GM21576 (cell line): ENCODE results near the gene CCZ1B.
"Not testable (repeated sequence)": the region's sequence is repeated elsewhere in the genome, so short reads cannot be mapped to it uniquely, and the experiment has no call there.

Experiments
- ATAC-seq: cut with Tn5 transposase; IDR thresholded peaks from one replicate; pipeline ENCODE4 v1.9.1; 2021; ENCODE audit warnings: mild to moderate bottlenecking, moderate library complexity; ENCODE audit not compliant: unreplicated experiment

The CCZ1B gene

DNA sequence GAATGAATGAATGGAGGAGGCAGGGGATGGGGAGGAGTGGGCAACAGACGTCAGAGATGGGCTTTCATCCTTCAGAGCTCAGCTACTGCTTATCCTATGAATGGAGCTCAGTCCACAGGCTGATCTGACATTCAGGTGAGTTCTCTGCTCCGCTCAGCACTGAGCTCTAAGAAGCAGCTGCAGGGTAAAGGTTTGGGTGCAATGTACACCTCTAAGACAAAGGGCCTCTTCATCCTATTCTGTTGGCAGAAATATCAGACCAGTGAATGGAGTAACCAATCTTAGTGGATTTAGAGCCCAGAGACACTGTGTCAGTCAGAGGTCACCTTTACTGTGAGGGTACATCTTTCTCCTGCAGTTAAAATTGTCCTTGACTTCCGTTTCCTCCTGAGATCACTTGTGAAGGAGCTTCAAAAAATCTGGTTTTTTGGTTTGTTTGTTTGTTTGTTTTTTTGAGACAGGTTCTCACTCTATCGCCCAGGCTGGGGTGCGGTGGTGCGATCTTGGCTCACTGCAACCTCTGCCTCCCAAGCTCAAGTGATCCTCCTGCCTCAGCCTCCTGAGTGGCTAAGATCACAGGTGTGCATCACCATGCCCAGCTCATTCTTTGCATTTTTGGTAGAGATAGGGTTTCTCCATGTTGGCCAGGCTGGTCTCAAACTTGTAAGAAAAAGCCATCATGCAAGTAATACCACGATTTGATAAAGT is 5.1 kb upstream of the CCZ1B start:
- no peak for ATAC-seq

DNA sequence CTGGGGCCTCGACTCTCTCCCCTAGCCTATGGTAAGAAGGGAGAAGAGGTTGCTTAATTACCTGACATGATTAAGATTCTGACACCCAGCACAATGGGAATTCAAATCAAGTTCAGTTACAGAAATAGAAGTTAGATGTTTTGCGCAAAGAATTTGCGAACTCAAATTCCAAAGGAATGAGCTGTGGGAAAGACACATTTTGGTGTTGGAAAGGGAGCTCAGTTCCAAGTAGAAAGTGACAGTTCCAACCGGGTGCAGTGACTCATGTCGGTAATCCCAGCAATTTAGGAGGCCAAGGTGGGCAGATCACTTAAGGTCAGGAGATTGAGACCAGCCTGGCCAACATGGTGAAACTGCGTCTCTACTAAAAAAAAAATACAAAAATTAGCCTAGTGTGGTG is 4.0 kb upstream of the CCZ1B start:
- ATAC-seq, result not testable (repeated sequence)

DNA sequence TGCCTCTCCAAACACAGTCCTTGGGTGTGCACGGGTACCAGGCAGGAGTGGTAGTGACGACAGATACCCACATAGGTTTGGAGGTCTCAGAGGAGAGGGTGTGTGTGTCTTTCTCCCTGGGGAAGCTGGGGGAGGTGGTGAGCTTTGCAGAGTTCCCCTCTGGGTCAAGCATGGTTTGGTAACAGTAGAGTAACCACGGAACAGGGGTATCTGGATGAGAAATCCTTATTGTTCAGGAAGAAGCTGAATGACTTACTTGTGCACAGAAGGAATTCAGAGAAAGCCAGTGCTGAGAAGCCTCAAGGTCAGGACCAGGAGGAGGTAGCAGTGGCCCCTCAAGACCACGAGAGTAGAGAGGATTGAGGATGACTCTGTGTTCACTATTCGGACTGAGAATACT is 3.5 kb upstream of the CCZ1B start:
- not testable (repeated sequence) for ATAC-seq

DNA sequence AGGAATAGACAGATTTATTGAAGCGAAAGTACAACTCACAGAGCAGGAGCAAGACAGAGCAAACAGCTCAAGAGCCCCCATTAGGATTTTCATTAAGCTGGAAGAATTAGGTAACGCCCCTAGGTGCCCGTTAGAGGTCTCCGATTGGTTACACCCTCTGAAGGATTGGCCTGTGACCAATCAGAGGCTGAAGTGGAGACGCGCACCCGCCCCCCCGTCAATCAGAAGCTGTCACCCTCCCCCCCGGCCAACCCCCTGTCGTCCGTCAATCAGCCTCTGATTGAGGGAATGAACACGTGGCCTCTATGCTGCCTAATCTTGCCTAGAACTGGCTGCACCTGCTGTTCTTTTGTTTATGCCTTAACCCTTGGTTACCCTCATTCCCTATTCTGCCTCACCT is 1.1 kb upstream of the CCZ1B start:
- not testable (repeated sequence) for ATAC-seq

- ATAC-seq, result peak; percentile 51
These were observed 594 bp downstream of the CCZ1B start for GRCh38 chr7:6825236-6826125.

- not testable (repeated sequence) for ATAC-seq
These were observed 4.5 kb downstream of the CCZ1B start for GRCh38 chr7:6821622-6822021.

DNA sequence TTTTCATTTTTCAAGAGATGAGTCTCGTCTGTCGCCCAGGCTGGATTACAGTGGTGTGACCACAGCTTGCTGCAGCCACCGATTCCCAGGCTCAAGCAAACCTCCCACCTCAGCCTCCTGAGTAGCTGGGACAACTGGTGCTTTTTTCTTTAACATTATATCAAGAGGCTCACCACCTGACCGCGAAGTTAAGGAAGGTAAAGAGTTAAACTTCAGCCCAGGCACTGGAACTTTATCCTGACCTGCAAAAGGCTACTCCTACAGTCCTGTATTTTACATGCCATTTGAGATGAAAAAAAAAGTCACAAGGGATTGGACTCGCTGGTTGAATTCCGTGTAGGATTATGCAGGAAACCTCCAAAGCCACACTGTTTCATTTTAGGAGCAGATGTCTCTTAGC is 10.6 kb downstream of the CCZ1B start:
- not testable (repeated sequence) for ATAC-seq

GRCh38 chr7:6813011-6813410 is 13.1 kb downstream of the CCZ1B start:
- not testable (repeated sequence) for ATAC-seq

DNA sequence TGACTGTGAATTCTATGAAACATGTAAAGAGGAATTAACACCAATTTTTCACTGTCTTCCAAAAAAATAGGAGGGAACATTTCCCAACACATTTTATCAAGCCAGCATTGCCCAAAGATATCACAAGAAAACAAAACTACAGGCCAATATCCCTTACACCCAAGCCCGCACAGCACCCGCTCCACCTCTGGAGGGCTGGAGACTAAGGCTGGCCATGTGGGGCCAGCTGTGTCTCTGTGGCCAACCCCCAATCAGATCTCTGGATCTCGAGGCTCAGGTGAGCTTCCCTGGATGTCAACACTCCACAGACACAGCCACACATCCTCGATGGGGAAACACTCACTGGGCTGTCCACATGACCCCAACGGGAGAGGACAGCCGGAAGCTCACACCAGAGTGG is 18.1 kb downstream of the CCZ1B start:
- not testable (repeated sequence) for ATAC-seq

DNA sequence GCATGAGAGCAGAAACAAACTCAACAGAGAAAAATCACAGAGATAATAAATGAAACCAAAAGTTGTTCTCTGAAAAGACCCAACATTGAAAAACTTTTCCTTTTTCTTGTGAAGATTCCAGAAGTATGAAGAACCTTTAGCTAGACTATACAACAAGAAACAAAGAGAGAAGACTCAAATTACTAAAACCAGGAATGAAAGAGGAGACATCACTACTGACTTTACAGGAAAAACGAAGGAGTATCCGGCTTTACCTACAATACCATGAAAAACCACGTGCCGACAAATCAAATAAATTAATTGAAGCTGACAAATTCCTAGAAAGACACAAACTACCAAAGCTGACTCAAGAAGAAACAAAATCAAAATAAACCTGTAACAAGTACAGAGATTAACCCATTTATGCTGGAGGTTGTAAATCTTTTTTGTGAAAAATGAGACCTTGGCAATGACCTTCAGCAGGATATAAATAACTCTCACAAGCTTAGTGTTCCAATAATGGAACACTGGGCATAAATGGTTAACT is 18.6 kb downstream of the CCZ1B start:
- not testable (repeated sequence) for ATAC-seq

GRCh38 chr7:6800331-6800730 is 25.7 kb downstream of the CCZ1B start:
- not testable (repeated sequence) for ATAC-seq

DNA sequence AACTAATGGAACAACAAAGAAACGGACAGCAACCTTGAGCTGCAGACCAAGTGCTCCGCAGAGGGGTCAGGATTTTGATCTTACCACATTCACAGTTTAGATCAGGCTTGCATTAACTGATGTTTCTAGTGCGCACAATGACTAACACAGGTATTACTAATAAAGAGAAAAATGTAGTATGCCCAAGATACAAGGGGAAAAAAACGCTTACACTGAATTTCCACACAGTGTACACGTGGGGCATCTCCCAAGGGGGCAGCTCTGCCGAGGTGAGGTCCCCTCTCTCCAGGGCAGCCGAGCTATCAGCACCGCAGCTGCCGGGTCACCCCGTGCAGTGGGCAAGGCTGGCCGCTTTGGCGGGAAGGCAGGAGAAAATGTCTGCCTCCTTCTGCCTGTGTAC is 26.2 kb downstream of the CCZ1B start:
- not testable (repeated sequence) for ATAC-seq

GRCh38 chr7:6798047-6798446 is 28.0 kb downstream of the CCZ1B start:
- ATAC-seq, result not testable (repeated sequence)

- ATAC-seq, result not testable (repeated sequence)
These were observed 28.9 kb downstream of the CCZ1B start for GRCh38 chr7:6797218-6797617.

DNA sequence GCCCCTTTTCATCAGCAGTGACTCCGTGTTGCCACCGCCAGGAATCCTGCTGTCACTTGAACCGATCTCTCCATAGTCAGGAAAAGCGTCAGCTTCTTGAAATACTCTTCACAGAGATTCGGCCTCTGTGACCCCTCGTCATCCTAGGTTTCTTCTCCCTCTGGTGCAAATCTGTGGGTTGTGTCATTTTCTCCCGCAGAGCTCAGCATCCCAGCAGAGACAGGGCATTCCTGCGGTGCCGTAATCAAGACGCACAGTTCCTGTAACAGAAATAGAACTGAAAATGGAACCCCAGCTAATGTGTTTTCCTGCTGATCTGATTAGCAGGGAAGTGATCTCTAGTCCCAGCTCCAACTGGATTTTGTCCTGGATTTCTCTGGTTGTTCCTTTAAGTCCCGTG is 31.8 kb downstream of the CCZ1B start:
- ATAC-seq, result not testable (repeated sequence)

- not testable (repeated sequence) for ATAC-seq
These were observed 33.8 kb downstream of the CCZ1B start for GRCh38 chr7:6792113-6792872.

- not testable (repeated sequence) for ATAC-seq
These were observed 36.7 kb downstream of the CCZ1B start for GRCh38 chr7:6789353-6789752.

DNA sequence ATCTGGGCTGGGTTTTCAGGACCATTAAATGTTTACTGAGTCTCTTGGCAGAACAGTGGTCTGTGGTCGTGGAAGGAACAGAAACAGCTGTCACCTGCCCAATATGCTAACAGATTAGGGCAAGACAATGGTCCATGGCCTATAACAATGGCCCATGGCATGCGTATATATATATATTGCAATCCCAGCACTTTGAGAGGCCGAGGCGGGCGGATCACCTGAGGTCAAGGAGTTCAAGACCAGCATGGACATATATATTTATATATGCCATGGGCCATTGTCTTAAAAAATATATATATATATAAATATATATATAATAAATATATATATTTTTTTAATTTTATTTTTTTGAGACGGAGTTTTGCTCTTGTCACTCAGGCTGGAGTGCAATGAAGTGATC is 44.5 kb downstream of the CCZ1B start:
- not testable (repeated sequence) for ATAC-seq

DNA sequence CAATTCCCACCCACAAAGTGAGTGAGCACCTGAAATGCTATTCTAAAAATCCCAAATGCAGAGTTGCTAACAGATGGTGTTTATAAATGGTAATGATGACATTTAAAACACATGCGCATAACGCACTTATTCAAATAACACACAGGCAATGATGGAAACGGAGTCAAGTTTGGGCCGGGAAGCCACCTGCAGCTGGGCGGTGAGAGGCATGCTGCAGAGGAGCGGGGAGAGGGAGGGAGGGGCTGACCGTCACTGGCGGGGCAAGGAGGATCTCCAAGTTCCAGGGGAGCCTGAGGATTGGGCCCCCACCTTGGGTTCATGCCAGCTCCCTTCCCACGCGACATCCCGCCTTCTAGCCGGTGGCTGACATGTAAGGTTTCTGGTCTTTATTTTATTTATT is 64.9 kb downstream of the CCZ1B start:
- ATAC-seq, result not testable (repeated sequence)

- ATAC-seq, result not testable (repeated sequence)
These were observed 72.1 kb downstream of the CCZ1B start, which contains the start of gene RSPH10B2 for GRCh38 chr7:6753964-6754363. RSPH10B2 (plus strand) TSS chr7:6754103; CDS start chr7:6757678, 3,575 bp downstream.

DNA sequence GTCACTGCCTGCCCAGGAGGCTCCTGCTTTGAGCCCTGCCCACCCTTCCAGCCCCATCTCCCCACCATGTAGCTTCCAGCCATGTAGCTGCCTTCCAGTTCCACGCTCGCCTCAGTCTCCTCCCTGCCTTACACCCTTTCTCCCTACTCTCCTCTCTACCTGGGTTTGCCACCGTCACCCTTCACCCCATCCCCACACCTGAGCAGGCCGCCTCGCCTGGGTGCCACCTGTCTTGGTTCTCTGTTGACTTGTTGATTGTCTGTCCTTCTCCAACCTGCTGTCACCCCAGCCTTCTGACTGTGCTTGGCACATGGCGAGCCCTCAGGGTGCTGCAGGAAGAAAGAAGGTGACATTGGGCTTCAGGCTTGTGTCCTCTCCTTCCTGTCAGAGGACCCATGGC is 75.9 kb downstream of the CCZ1B start:
- ATAC-seq, result not testable (repeated sequence)
